ENCODE data around the gene ISLR2. TPM values are rescaled to one million over a fixed set of nuclear protein-coding genes. Genes with fewer than 3 reads are reported as not detected.
A peak's percentile ranks its signal among the peaks of the same experiment; 100 is the strongest.

Gene ISLR2
- total RNA-seq, 1 experiment from 2014 or later: 0.64 TPM

- no peaks in the 10 kb centered on the region for H3K36me3 ChIP-seq (ENCODE audit: insufficient read depth, low read length, poor library complexity, severe bottlenecking)
- BruUV-seq (replicated peaks): no TSS peak
- no peaks in the 10 kb centered on the region for H3K27me3 ChIP-seq (replicated peaks; ENCODE audit: insufficient read depth, low read depth, low read length, poor library complexity)
- DNase-seq (ENCODE audit: low spot score): peak; percentile 30
- POLR2A ChIA-PET (ENCODE audit: low non-redundant PET): no interaction called here
- peak within 1 kb of the TSS; percentile 1 for H3K27ac ChIP-seq (ENCODE audit: low read depth, low read length, poor library complexity, severe bottlenecking)
- TF ChIP-seq EZH2 (IDR thresholded peaks at IDR 0.05; ENCODE audit: borderline replicate concordance, low read depth, low read length, poor library complexity, severe bottlenecking): no peak
- TF ChIP-seq, protein P1, sequence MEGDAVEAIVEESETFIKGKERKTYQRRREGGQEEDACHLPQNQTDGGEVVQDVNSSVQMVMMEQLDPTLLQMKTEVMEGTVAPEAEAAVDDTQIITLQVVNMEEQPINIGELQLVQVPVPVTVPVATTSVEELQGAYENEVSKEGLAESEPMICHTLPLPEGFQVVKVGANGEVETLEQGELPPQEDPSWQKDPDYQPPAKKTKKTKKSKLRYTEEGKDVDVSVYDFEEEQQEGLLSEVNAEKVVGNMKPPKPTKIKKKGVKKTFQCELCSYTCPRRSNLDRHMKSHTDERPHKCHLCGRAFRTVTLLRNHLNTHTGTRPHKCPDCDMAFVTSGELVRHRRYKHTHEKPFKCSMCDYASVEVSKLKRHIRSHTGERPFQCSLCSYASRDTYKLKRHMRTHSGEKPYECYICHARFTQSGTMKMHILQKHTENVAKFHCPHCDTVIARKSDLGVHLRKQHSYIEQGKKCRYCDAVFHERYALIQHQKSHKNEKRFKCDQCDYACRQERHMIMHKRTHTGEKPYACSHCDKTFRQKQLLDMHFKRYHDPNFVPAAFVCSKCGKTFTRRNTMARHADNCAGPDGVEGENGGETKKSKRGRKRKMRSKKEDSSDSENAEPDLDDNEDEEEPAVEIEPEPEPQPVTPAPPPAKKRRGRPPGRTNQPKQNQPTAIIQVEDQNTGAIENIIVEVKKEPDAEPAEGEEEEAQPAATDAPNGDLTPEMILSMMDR (conservative IDR thresholded peaks at IDR 0.05; ENCODE audit: low read depth, low read length): no peak
- peaks cover 26% of the 10 kb centered on the region for H3K4me1 ChIP-seq (ENCODE audit: insufficient read depth, low read length, poor library complexity, severe bottlenecking)
- CTCF ChIA-PET: no interaction called here
- no peaks in the 10 kb centered on the region for H3K9me3 ChIP-seq (ENCODE audit: low read depth, low read length, poor library complexity, severe bottlenecking)
- intact Hi-C loops (cut with micrococcal nuclease; ENCODE audit: unreplicated experiment): no loop called here
- H3K4me3 ChIP-seq (ENCODE audit: low read depth, low read length, poor library complexity, severe bottlenecking): no peak within 1 kb of the TSS
These were observed 43.2 kb downstream of the ISLR2 start, which contains the start of gene ISLR for GRCh38 chr15:74173380-74174218. Gene ISLR (plus strand): TSS chr15:74173710. CDS start chr15:74174859, 1,149 bp downstream.

GRCh38 chr15:74174219-74174957 lies 44.0 kb downstream of the ISLR2 start:
- Histone ChIP-seq H3K27me3 (replicated peaks; ENCODE audit: insufficient read depth, low read depth, low read length, poor library complexity) (no peaks in the 10 kb centered on the region), H3K36me3 (ENCODE audit: insufficient read depth, low read length, poor library complexity, severe bottlenecking) (no peaks in the 10 kb centered on the region), H3K27ac (ENCODE audit: low read depth, low read length, poor library complexity, severe bottlenecking) (no peak overlapping the region), H3K9me3 (ENCODE audit: low read depth, low read length, poor library complexity, severe bottlenecking) (no peaks in the 10 kb centered on the region), H3K4me3 (ENCODE audit: low read depth, low read length, poor library complexity, severe bottlenecking) (no peak overlapping the region), H3K4me1 (ENCODE audit: insufficient read depth, low read length, poor library complexity, severe bottlenecking) (peaks cover 26% of the 10 kb centered on the region)
- no TSS peak for BruUV-seq (replicated peaks)
- intact Hi-C loops (cut with micrococcal nuclease; ENCODE audit: unreplicated experiment): no loop called here
- TF ChIP-seq, protein P1 (conservative IDR thresholded peaks at IDR 0.05; ENCODE audit: low read depth, low read length): no peak
- TF ChIP-seq EZH2 (IDR thresholded peaks at IDR 0.05; ENCODE audit: borderline replicate concordance, low read depth, low read length, poor library complexity, severe bottlenecking): no peak
- DNase-seq (ENCODE audit: low spot score): no peak
- CTCF ChIA-PET: interaction anchor here (1.4 kb wide), 1 partner anchor 133 kb away, joined by 6 read pairs; no protein-coding TSS in a partner anchor
- POLR2A ChIA-PET (ENCODE audit: low non-redundant PET): no interaction called here

DNA sequence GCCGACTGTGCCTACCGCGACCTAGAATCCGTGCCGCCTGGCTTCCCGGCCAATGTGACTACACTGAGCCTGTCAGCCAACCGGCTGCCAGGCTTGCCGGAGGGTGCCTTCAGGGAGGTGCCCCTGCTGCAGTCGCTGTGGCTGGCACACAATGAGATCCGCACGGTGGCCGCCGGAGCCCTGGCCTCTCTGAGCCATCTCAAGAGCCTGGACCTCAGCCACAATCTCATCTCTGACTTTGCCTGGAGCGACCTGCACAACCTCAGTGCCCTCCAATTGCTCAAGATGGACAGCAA lies 44.5 kb downstream of the ISLR2 start:
- DNase-seq (ENCODE audit: low spot score): no peak
- Histone ChIP-seq H3K9me3 (ENCODE audit: low read depth, low read length, poor library complexity, severe bottlenecking) (no peaks in the 10 kb centered on the region), H3K4me3 (ENCODE audit: low read depth, low read length, poor library complexity, severe bottlenecking) (no peak overlapping the region), H3K27ac (ENCODE audit: low read depth, low read length, poor library complexity, severe bottlenecking) (no peak overlapping the region), H3K27me3 (replicated peaks; ENCODE audit: insufficient read depth, low read depth, low read length, poor library complexity) (no peaks in the 10 kb centered on the region), H3K36me3 (ENCODE audit: insufficient read depth, low read length, poor library complexity, severe bottlenecking) (no peaks in the 10 kb centered on the region), H3K4me1 (ENCODE audit: insufficient read depth, low read length, poor library complexity, severe bottlenecking) (peaks cover 26% of the 10 kb centered on the region)
- intact Hi-C loops (cut with micrococcal nuclease; ENCODE audit: unreplicated experiment): no loop called here
- BruUV-seq (replicated peaks): no TSS peak
- CTCF ChIA-PET: interaction anchor here (1.4 kb wide), 1 partner anchor 133 kb away, joined by 6 read pairs; no protein-coding TSS in a partner anchor
- TF ChIP-seq EZH2 (IDR thresholded peaks at IDR 0.05; ENCODE audit: borderline replicate concordance, low read depth, low read length, poor library complexity, severe bottlenecking): no peak
- TF ChIP-seq, protein P1 (conservative IDR thresholded peaks at IDR 0.05; ENCODE audit: low read depth, low read length): no peak
- POLR2A ChIA-PET (ENCODE audit: low non-redundant PET): no interaction called here
